GM06990 (cell line): Measurements from ENCODE around the gene MAP4.

Experiments used
- DNase-seq: peaks from one replicate; pipeline ENCODE4 v3.0.0-alpha.2; 2011; ENCODE audit not compliant: insufficient read length; ENCODE audit errors: extremely low read depth
- H3K27me3 ChIP-seq: replicated peaks from 2 replicates; pipeline ENCODE4 v1.6.0; 2011; ENCODE audit warnings: low read length; ENCODE audit not compliant: control insufficient read depth, insufficient read depth
- H3K36me3 ChIP-seq: 2 replicates; pipeline ENCODE4 v1.5.1; 2011; ENCODE audit warnings: low read length; ENCODE audit not compliant: control insufficient read depth, insufficient read depth
- H3K4me3 ChIP-seq: replicated peaks from 2 replicates; pipeline ENCODE4 v1.5.1; 2011; ENCODE audit warnings: low read depth, mild to moderate bottlenecking, control low read depth, low read length
- CTCF ChIP-seq: IDR thresholded peaks from 2 replicates; pipeline ENCODE4 v1.5.1; 2011; ENCODE audit warnings: low read length, control low read depth, mild to moderate bottlenecking, inconsistent platforms; ENCODE audit not compliant: insufficient read depth, poor library complexity, severe bottlenecking

The MAP4 gene

DNA sequence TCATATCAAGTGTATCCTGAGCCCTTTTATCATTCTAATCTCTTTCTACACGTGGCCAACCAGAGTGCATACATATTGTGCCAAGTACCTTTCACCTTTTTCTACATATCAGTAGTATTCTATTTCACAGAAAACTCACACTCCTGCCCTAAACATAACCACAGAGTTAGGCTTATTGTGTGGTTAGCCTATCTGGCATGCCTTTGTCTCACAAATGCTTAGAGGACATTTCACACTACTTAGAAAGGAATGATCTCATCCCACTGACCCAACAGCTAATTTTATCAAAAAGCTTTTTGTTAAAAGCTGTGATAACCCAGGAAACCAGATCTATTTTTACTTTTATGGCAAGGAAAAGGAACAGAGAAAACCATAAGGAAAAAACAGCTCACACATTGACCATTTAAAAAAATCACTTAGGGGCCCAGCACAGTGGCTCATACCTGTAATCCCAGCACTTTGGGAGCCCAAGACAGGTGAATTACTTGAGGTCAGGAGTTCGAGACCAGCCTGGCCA, 17.8 kb upstream of the MAP4 start:
- no peak for TF ChIP-seq CTCF
- no peaks in the 10 kb centered on the region; the same call in 1 of the 2 replicates for H3K36me3 ChIP-seq

DNA sequence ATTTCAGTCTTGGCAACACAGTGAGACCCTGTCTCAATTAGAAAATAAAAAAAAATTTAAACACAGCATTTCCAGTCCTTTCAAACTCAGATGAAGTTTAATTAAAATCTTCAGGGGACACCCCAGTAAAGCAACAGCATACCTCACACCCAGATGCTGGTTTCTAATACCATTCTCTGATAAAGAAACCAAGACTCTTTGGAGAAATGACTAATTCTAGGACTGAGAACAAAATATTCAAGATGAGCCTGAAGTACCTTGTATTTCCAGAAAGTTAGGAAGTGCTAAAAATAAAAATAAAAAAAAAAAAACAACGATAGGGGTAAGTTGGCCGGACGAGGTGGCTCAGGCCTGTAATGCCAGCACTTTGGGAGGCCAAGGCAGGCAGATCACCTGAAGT, 14.0 kb upstream of the MAP4 start:
- H3K36me3 ChIP-seq: no peaks in the 10 kb centered on the region; the same call in 1 of the 2 replicates
- no peak for TF ChIP-seq CTCF
- H3K27me3 ChIP-seq: no peaks in the 10 kb centered on the region
- no peak overlapping the region for H3K4me3 ChIP-seq
- DNase-seq: no peak

More for the DNA sequence above, 17.8 kb upstream of the MAP4 start:
- no peaks in the 10 kb centered on the region for H3K27me3 ChIP-seq
- DNase-seq: peak; percentile 20
- H3K4me3 ChIP-seq: no peak overlapping the region

DNA sequence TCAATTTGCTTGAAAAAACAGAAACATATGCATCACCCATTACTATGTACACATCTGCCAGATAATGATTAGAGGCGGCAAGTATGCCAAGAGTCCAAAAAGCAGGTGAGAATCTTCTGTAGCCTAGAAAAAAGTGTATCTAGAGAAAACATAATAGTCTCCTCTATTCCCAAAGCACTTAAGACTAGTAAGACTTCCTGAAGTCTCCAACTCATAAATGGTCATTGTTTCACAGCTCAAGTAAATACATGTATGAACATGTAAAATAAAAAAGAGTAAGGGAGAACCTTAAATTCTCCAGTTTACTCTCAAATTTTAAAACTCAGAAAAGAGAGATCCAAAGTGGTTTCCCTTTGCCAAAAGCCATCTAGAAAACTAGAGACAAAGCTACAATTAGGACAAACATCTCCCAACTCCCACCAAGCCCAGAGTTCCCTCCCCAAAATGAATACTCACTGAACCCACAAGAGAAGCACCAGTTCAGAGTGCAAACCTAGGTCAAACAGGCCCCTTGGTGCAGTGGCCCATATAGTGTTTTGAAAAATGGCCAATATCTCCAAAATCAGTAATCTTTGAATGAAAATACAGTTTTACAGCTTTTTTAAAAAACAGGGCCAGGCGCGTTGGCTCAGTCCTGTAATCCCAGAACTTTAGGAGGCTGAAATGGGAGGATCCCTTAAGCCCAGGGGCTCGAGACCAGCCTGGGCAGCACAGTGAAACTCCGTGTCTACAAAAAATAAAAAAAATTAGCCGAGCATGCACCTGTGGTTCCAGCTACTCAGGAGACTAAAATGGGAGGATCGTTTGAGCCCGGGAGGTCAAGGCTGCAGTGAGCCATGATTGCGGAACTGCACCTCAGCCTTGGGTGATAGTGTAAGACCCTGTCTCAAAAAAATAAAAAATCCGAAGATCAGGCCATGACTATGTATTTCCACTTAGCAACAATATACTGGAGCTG, 11.0 kb upstream of the MAP4 start:
- no peak for DNase-seq

GRCh38 chr3:48026098-48026497, 9.9 kb upstream of the MAP4 start:
- Histone ChIP-seq H3K36me3 (no peaks in the 10 kb centered on the region), H3K4me3 (no peak overlapping the region), H3K27me3 (no peaks in the 10 kb centered on the region)
- DNase-seq: no peak
- no peak for TF ChIP-seq CTCF

More for the DNA sequence above, 11.0 kb upstream of the MAP4 start:
- Histone ChIP-seq H3K4me3 (no peak overlapping the region), H3K27me3 (no peaks in the 10 kb centered on the region), H3K36me3 (no peaks in the 10 kb centered on the region; the same call in 1 of the 2 replicates)
- no peak for TF ChIP-seq CTCF

DNA sequence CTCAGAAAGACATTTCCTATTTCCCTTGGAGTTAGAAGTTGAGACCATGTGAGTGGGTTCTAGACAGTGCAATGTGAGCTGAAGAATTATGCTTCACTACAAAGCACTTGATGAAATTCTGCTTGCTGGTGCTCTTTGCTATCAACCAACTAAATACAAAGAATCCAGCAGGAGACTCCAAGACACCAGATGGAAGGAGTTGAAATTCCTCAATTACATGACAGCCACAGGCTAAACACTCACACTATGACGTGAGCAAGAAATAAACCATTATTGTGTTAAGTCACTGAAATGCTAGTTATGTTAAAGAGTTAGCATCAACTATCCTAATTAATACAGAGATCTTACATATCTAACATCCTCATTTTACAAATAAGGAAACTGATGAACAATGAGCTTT, 8.2 kb upstream of the MAP4 start:
- TF ChIP-seq CTCF: no peak
- no peaks in the 10 kb centered on the region for H3K27me3 ChIP-seq
- H3K36me3 ChIP-seq: no peaks in the 10 kb centered on the region; the same call in none of the 2 replicates
- no peak for DNase-seq
- no peak overlapping the region for H3K4me3 ChIP-seq
